Aorta (tissue), 5 donors: ENCODE measurements around the gene PRKAR1B. TPM values are rescaled to one million over a fixed set of nuclear protein-coding genes. Genes with fewer than 3 reads are reported as not detected.
A peak's percentile ranks its signal among the peaks of the same experiment; 100 is the strongest.

Source experiments
- ATAC-seq: fragments of 200-7000 bp; cut with Tn5 transposase; one replicate; pipeline ENCODE4 v1.9.1; 2022; ENCODE audit warnings: moderate library complexity; ENCODE audit not compliant: low FRiP score
- DNase-seq, 2 donors: peaks; one replicate each; pipeline ENCODE4 v3.0.0-alpha.2; 2020
- H3K27ac ChIP-seq, 2 donors: one replicate each; pipeline ENCODE4 v1.5.1; 2013; ENCODE audit warnings: low read length in 2 of 2, mild to moderate bottlenecking in 2 of 2, moderate library complexity in 2 of 2, control low read depth in 1 of 2, inconsistent platforms in 1 of 2, low read depth in 1 of 2
- H3K27me3 ChIP-seq, 2 donors: one replicate each; pipeline ENCODE4 v1.6.1; 2013; ENCODE audit warnings: control low read depth in 1 of 2, low read length in 1 of 2, mild to moderate bottlenecking in 1 of 2, moderate library complexity in 1 of 2; ENCODE audit not compliant: insufficient read depth in 2 of 2, control insufficient read depth in 1 of 2
- H3K36me3 ChIP-seq, 2 donors: one replicate each; pipeline ENCODE4 v1.6.1; 2013; ENCODE audit warnings: control low read depth in 1 of 2, low read length in 1 of 2, mild to moderate bottlenecking in 1 of 2; ENCODE audit not compliant: insufficient read depth in 2 of 2, control insufficient read depth in 1 of 2
- H3K4me1 ChIP-seq, 2 donors: one replicate each; pipeline ENCODE4 v1.6.1; 2013; ENCODE audit warnings: low read length in 2 of 2, control low read depth in 1 of 2, mild to moderate bottlenecking in 1 of 2, moderate library complexity in 1 of 2; ENCODE audit not compliant: insufficient read depth in 2 of 2, control insufficient read depth in 1 of 2
- H3K4me3 ChIP-seq, 2 donors: one replicate each; pipeline ENCODE4 v1.5.1; 2013; ENCODE audit warnings: low read length in 2 of 2, control low read depth in 1 of 2, mild to moderate bottlenecking in 1 of 2
- H3K9me3 ChIP-seq: one replicate; pipeline ENCODE4 v1.6.1; 2013; ENCODE audit warnings: mild to moderate bottlenecking, low read length; ENCODE audit not compliant: control insufficient read depth
- WGBS, 2 donors: extraction: QIAGEN DNeasy Blood & Tissue Kit; methylation state at CpG; one replicate each; pipeline ENCODE4 v1.1.7; 2013; 5-methylcytosine and 5-hydroxymethylcytosine counted together
- intact Hi-C, 2 donors: fragments of 100-400 bp; cut with DNase I; formaldehyde crosslinking; loops; one replicate each; pipeline versions ENCODE4 v1.14.2 to v1.15.0; 2022
- polyA plus RNA-seq, 2 donors: library from polyadenylated mRNA; stranded (reverse); fragments of 200-250 nt; gene quantifications; one replicate each; pipeline ENCODE4 v1.2.3, GENCODE V29; 2013
- total RNA-seq, 2 donors: library from RNA; stranded (reverse); fragmentation: NEBNext Ultra II Directional; extraction: Animal tissue kit (Norgen Biotek cat#: 25700); gene quantifications; one replicate each; pipeline ENCODE4 v1.2.1, GENCODE V29; 2021
- donor health status: healthy with polysubstance abuse.
- donor health status: Bipolar disorder and iron deficiency.
- donor health status: DM: no; HTN: no; CAD: no.
- donor health status: DM: no; HTN: no; CAD: no.
- donor health status: DM: yes; HTN: yes; CAD: no.

The PRKAR1B gene
- total and polyA plus RNA-seq, 4 donors: 6.6 to 16.2 (median 14.1) TPM

DNA sequence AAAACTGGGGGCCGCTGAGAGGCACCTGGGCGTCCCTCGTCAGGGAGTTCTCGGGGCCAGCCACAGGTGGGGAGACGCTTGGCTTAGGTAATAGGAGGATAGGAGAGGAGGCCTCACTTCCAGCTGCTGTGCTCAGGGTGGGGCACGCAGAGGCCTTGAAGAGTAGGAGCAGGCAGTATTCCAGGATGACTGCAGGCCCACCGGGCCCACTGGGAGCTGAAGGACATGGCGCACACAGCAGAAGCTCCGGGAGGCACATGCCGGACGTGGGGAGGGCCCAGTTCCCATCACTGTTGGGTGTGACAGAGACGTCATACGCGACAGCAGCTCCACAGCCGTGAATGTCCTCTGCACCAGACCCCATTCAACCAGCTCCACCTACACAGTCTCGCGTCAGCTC lies 185.4 kb downstream of the PRKAR1B start:
- intact Hi-C loops: loop anchor here in 1 of 2 donors (10.0 kb wide), 1 partner anchor 53 kb away; no protein-coding TSS in a partner anchor
- Histone ChIP-seq H3K27ac (no peak overlapping the region), H3K4me3 (no peak overlapping the region), H3K36me3 (no peaks in the 10 kb centered on the region), H3K9me3 (no peaks in the 10 kb centered on the region), H3K27me3 (no peaks in the 10 kb centered on the region), H3K4me1 (peaks cover 0 to 3% of the 10 kb centered on the region in 2 donors)
- no peak for DNase-seq
- WGBS, 2 donors: 96% methylated on average over 15 to 17 of the region's 17 CpGs
- ATAC-seq: no peak

DNA sequence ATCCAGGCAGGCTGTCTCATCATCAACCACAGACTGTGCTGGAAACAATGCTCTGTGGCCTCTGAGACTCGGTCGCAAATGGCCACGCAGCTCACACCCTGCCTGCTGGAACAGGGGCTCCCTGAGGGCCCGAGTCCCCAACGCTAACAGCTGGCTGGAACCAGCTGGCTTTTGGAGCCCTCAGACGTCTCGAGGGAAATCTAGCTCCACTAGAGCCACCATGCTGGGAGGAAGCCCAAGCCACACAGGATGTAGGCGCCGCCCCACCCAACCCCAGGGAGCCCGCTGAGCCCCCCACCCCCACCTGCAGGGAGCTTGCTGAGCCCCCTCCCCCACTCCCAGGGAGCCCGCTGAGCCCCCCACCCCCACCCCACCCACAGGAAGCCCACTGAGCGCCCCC lies 186.1 kb downstream of the PRKAR1B start:
- H3K4me1 ChIP-seq: peaks cover 0 to 3% of the 10 kb centered on the region in 2 donors
- 94 to 96% methylated on average over 9 to 12 of the region's 12 CpGs for WGBS, 2 donors
- H3K4me3 ChIP-seq: no peak overlapping the region
- no peak overlapping the region for H3K27ac ChIP-seq
- H3K27me3 ChIP-seq: no peaks in the 10 kb centered on the region
- intact Hi-C loops: loop anchor here in 1 of 2 donors (10.0 kb wide), 1 partner anchor 54 kb away; no protein-coding TSS in a partner anchor
- DNase-seq: no peak
- ATAC-seq: no peak
- no peaks in the 10 kb centered on the region for H3K9me3 ChIP-seq
- H3K36me3 ChIP-seq: no peaks in the 10 kb centered on the region

DNA sequence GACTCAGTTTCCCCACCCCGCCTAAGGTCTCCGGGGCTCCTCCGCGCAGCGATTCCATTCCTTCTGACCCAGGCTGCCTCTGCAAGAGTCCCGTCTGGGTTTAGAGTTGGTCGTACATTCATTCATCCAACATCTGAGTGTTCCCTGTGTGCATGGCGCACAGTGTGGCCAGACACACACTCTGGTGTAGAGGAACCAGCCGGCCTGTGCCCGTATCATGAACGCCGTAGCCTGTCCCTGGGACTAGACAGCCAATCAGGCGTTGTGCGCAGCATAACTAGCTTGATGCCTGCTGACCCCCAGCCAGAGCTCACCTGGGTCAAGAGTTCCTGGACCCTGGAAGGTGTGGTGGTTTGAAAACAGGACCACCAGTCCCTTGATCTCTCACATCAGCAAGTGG lies 186.5 kb downstream of the PRKAR1B start:
- Histone ChIP-seq H3K27ac (no peak overlapping the region), H3K36me3 (no peaks in the 10 kb centered on the region), H3K4me3 (no peak overlapping the region), H3K9me3 (no peaks in the 10 kb centered on the region), H3K27me3 (no peaks in the 10 kb centered on the region), H3K4me1 (peaks cover 0 to 3% of the 10 kb centered on the region in 2 donors)
- no peak for DNase-seq
- intact Hi-C loops: loop anchor here in 1 of 2 donors (10.0 kb wide), 1 partner anchor 54 kb away; no protein-coding TSS in a partner anchor
- ATAC-seq: no peak
- WGBS, 2 donors: 97 to 98% methylated on average over 14 of the region's 14 CpGs

DNA sequence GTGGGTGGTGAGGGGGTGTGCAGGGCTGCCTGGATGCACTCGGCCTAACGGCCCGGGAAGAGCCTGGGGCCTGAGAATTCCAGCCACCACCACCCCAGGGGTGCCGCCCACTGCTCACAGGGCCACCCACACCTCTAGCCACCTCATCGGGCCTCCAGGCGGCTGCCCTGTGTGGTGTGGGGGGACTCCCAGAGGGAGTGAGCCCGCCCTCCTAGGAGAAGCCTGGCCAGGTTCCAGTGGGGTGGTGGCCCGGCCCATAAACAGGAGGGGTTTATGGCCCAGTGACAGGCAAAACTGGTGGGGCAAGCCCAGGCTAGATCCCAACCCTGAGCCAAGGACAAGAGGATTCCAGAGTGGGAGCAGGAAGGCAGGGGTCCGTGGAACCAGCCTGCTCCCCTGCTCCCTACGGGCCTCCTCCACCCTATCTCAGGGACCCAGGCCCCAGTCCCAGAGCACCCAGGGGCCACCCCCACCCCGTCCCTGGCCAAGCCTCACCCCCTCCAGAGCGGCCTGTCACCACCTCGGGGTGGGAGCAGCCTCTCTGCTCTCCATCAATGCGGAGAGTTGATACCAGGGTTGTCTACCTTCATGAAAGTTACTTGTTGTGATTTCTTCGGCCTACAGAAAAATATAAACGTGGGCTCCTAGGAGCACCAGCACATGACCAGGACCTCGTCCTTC lies 187.2 kb downstream of the PRKAR1B start:
- intact Hi-C loops: loop anchor here in 1 of 2 donors (10.0 kb wide), 1 partner anchor 55 kb away; no protein-coding TSS in a partner anchor
- WGBS, 2 donors: 72 to 73% methylated on average over 15 to 17 of the region's 17 CpGs

DNA sequence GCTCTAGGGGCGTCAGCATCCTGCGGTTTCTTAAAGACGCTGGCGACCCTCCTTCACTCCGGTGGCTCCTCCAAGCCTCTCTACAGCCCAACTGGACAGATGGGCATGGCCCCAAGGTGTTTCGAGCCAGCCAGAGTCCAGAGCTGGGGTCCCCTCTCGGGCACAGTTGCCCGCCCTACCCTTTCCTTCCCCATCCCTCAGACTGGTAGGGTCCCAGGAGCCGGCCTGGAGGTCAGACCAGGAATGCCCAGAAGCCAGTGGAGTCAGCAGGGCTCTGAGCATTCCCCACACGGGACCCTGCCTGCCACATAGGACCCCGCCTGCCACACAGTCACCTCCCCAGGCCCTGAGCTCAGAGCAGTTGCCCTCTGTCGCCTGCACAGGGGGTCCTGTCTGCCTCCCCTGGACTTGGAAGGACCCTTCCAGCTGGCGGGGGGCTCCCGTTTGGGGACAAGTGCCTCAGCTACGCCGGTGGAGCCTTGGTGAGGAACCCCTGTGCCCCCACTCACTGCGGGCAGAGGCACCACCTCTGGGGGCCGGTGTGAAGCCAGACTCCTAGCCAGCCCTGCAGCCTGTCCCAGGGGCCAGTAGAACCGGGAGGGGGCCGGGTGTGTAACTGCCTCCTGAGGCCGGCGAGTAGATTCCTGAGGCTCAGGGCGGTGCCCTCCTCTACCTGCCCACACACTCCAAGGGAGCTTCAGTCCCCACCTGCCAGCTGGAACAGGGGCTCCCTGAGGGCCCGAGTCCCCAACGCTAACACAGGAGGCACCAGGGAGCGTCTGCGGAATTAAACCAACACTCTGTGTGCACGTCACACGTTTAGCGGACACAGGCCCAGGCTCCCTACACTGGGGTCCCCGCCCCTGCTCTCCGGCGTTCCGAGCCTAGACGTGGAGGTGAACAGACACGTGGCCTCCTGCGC lies 188.1 kb downstream of the PRKAR1B start:
- intact Hi-C loops: no loop called here
- ATAC-seq (no peak), DNase-seq (no peak)
- Histone ChIP-seq H3K4me3 (no peak overlapping the region), H3K9me3 (no peaks in the 10 kb centered on the region), H3K4me1 (peaks cover 0 to 3% of the 10 kb centered on the region in 2 donors), H3K36me3 (no peaks in the 10 kb centered on the region), H3K27ac (peak overlapping the region in 1 of 2 donors; percentile 23), H3K27me3 (no peaks in the 10 kb centered on the region)
- 84 to 90% methylated on average over 37 of the region's 37 CpGs for WGBS, 2 donors

More for the DNA sequence above, 187.2 kb downstream of the PRKAR1B start:
- Histone ChIP-seq H3K4me3 (no peak overlapping the region), H3K27me3 (no peaks in the 10 kb centered on the region), H3K9me3 (no peaks in the 10 kb centered on the region), H3K36me3 (no peaks in the 10 kb centered on the region), H3K4me1 (peaks cover 0 to 3% of the 10 kb centered on the region in 2 donors), H3K27ac (no peak overlapping the region)
- peak in 1 of 2 donors; percentile 63 for DNase-seq
- ATAC-seq: no peak

DNA sequence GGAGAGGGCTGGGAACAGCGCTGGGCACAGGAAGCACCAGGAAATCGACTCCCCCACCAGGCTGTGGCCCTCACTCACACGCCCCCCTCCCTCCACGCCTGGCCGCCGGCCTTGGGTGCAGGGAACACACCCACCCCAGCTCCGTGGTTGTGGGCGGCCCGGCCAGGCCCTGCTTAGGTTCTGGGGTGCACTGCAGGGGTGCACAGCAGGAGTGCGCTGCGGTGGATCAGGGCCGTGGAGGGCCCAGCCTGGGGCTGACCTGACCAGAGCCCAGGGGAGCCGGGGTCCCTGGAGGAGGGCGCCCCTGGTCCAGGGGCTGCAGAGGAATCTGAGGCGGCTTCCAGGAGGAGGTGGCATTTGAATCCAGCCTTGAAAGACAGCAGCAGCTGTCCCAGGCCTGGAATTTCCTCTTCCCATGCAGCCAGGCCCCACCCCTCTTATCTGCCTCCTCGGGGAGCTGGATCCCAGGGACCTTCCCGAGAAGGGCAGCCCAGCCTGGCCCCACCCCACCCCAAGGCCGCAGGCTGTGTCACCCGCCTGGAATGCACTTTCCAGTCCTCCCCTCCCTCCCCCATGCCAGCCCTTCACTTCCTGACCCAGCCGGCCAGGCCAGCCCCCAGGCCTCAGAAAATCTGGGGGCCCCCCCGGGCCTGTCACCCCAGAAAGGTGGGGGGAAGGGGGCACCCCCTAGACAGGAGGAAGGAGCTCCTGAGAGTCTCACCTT lies 189.0 kb downstream of the PRKAR1B start:
- intact Hi-C loops: no loop called here
- 17 to 27% methylated on average over 20 to 21 of the region's 21 CpGs for WGBS, 2 donors

DNA sequence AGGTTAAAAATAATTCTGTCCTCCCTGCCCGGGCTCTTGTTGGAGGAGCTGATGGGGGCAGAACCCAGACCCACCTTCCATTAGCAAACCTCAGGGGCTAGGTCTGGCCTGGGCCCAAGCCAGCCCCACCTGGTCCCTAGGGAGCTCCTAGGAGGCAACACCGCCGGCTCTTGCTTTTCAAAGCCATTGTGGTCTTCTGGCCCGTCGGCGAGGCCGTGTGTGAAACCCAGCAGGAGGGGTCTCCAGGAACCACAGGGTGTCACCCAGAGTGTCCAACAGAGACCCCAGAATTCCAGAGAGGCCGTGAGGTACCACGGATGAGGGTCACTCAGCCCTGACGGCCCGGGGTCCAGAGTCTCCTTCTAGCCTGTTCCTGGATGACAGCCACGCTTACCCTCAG lies 190.8 kb downstream of the PRKAR1B start:
- no peaks in the 10 kb centered on the region for H3K9me3 ChIP-seq
- DNase-seq (no peak), ATAC-seq (no peak)
- intact Hi-C loops: no loop called here
- H3K27me3 ChIP-seq: no peaks in the 10 kb centered on the region
- peaks cover 0 to 3% of the 10 kb centered on the region in 2 donors for H3K4me1 ChIP-seq
- H3K27ac ChIP-seq: no peak overlapping the region
- H3K36me3 ChIP-seq: no peaks in the 10 kb centered on the region
- no peak overlapping the region for H3K4me3 ChIP-seq
- 87 to 88% methylated on average over 12 of the region's 12 CpGs for WGBS, 2 donors

More for the DNA sequence above, 189.0 kb downstream of the PRKAR1B start:
- Histone ChIP-seq H3K36me3 (no peaks in the 10 kb centered on the region), H3K4me1 (peaks cover 0 to 3% of the 10 kb centered on the region in 2 donors), H3K27ac (peak overlapping the region in 1 of 2 donors; percentile 23), H3K27me3 (no peaks in the 10 kb centered on the region), H3K9me3 (no peaks in the 10 kb centered on the region), H3K4me3 (no peak overlapping the region)
- DNase-seq: peak; percentile 90 to 94
- peak; percentile 63 for ATAC-seq

DNA sequence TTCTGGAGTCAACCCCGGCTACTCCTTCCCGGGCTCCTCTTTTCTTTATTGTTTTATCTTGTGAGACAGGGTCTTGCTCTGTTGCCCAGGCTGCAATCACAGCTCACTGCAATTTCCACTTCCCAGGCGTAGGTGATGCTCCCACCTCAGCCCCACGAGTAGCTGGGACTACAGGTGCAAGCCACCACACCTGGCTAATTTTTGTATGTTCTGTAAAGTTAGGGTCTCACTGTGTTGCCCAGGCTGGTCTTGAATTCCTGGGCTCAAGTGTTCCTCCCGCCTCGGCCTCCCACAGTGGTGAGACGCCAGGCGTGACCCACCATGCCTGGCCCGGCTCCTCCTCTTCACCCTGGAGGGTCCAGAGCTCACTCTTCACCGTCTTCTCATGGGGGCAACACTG lies 192.1 kb downstream of the PRKAR1B start:
- ATAC-seq: no peak
- Histone ChIP-seq H3K36me3 (no peaks in the 10 kb centered on the region), H3K27me3 (no peaks in the 10 kb centered on the region), H3K4me1 (peaks cover 0 to 3% of the 10 kb centered on the region in 2 donors), H3K4me3 (no peak overlapping the region), H3K27ac (no peak overlapping the region), H3K9me3 (no peaks in the 10 kb centered on the region)
- 87 to 99% methylated on average over 10 of the region's 10 CpGs for WGBS, 2 donors
- no peak for DNase-seq
- intact Hi-C loops: no loop called here
